ENCODE measurements around the gene CCDC200.
"Not testable (repeated sequence)": the region's sequence is repeated elsewhere in the genome, so short reads cannot be mapped to it uniquely, and the experiment has no call there.

CCDC200 gene

GRCh38 chr17:43228020-43228782 lies at the start of gene CCDC200:
CCDC200 (minus strand) TSS chr17:43228623; CDS start chr17:43228554, 69 bp downstream.
- not testable (repeated sequence) for DNase-seq

- DNase-seq = not testable (repeated sequence)
These were observed 44.5 kb upstream of the CCDC200 start for GRCh38 chr17:43272914-43273313.

- not testable (repeated sequence) for DNase-seq
These were observed 44.1 kb upstream of the CCDC200 start for GRCh38 chr17:43272483-43272882.

GRCh38 chr17:43270552-43271504 lies 42.4 kb upstream of the CCDC200 start:
- not testable (repeated sequence) for DNase-seq

GRCh38 chr17:43246456-43246855 lies 18.0 kb upstream of the CCDC200 start:
- not testable (repeated sequence) for DNase-seq

GRCh38 chr17:43240596-43241352 lies 12.4 kb upstream of the CCDC200 start:
- not testable (repeated sequence) for DNase-seq

- not testable (repeated sequence) for DNase-seq
These were observed 11.2 kb upstream of the CCDC200 start for GRCh38 chr17:43239597-43239996.

- not testable (repeated sequence) for DNase-seq
These were observed 5.5 kb upstream of the CCDC200 start, which contains the start of gene RNU2-1 for GRCh38 chr17:43233877-43234276. RNU2-1 (minus strand) TSS chr17:43233977.

- DNase-seq = not testable (repeated sequence)
These were observed 4.8 kb upstream of the CCDC200 start for GRCh38 chr17:43233263-43233662.

- DNase-seq = not testable (repeated sequence)
These were observed 3.7 kb upstream of the CCDC200 start for GRCh38 chr17:43232021-43232699.

GRCh38 chr17:43231205-43232020 lies 3.0 kb upstream of the CCDC200 start:
- not testable (repeated sequence) for DNase-seq

- DNase-seq = no peak
These were observed 2.0 kb downstream of the CCDC200 start for GRCh38 chr17:43226393-43226792.

GRCh38 chr17:43224146-43224705 lies 4.2 kb downstream of the CCDC200 start:
- DNase-seq = no peak

- no peak for DNase-seq
These were observed 7.8 kb downstream of the CCDC200 start for GRCh38 chr17:43220511-43221125.

GRCh38 chr17:43219746-43220380 lies 8.6 kb downstream of the CCDC200 start:
- no peak for DNase-seq

- no peak for DNase-seq
These were observed 9.4 kb downstream of the CCDC200 start for GRCh38 chr17:43219001-43219400.

- no peak for DNase-seq
These were observed 10.8 kb downstream of the CCDC200 start for GRCh38 chr17:43217614-43218087.

- DNase-seq = no peak
These were observed 11.4 kb downstream of the CCDC200 start for GRCh38 chr17:43216762-43217613.

GRCh38 chr17:43216369-43216761 lies 12.1 kb downstream of the CCDC200 start:
- no peak for DNase-seq

Measured in SW 1271 (cell line).